Transverse colon (tissue), 4 donors: Measurements from ENCODE around the gene IGSF21. TPM values are rescaled to one million over a fixed set of nuclear protein-coding genes. Genes with fewer than 3 reads are reported as not detected.

Source experiments
- DNase-seq: peaks from one replicate; pipeline ENCODE4 v3.0.0-alpha.2; 2019
- H3K27ac ChIP-seq, 4 donors: fragments of 200-600 bp; sonication (generic); 2 replicates each; pipeline ENCODE4 v1.5.1; 2016 to 2018; ENCODE audit warnings: inconsistent platforms in 4 of 4
- H3K27me3 ChIP-seq: fragments of 200-600 bp; sonication (generic); 2 replicates; pipeline ENCODE4 v1.5.1; 2017; ENCODE audit warnings: inconsistent platforms
- H3K36me3 ChIP-seq, 4 donors: fragments of 200-600 bp; sonication (generic); 2 replicates each; pipeline ENCODE4 v1.5.1; 2017 to 2019; ENCODE audit warnings: inconsistent platforms in 4 of 4
- H3K4me1 ChIP-seq, 4 donors: fragments of 200-600 bp; sonication (generic); 2 replicates each; pipeline ENCODE4 v1.5.1; 2017 to 2020; ENCODE audit warnings: inconsistent platforms in 4 of 4
- H3K4me3 ChIP-seq, 4 donors: fragments of 200-600 bp; sonication (generic); 1 replicate in 1 of 4; 2 replicates in 3 of 4; pipeline versions ENCODE4 v1.5.1 to v1.6.1; 2017 to 2019; ENCODE audit warnings: inconsistent platforms in 4 of 4
- H3K9me3 ChIP-seq, 2 donors: fragments of 200-600 bp; sonication (generic); 2 replicates each; pipeline ENCODE4 v1.5.1; 2017 to 2019; ENCODE audit warnings: inconsistent platforms in 2 of 2
- CTCF ChIP-seq, 5 experiments: fragments of 200-600 bp in 3 of 5; fragments of 450-650 bp in 2 of 5; sonication (generic) in 3 of 5; IDR thresholded peaks; 1 replicate in 2 of 5; 2 replicates in 3 of 5; pipeline ENCODE4 v1.5.1; 2016 to 2017; ENCODE audit warnings: antibody characterized with exemption in 5 of 5, inconsistent platforms in 3 of 5, mild to moderate bottlenecking in 2 of 5, moderate library complexity in 1 of 5
- EP300 ChIP-seq: sonication (generic); formaldehyde crosslinking; IDR thresholded peaks from one replicate; pipeline ENCODE4 v1.6.1; 2017; ENCODE audit warnings: antibody characterized with exemption, low read depth
- POLR2A ChIP-seq: fragments of 450-650 bp; IDR thresholded peaks from one replicate; pipeline ENCODE4 v1.6.1; 2016; ENCODE audit warnings: antibody characterized with exemption, mild to moderate bottlenecking, moderate library complexity
- POLR2AphosphoS5 ChIP-seq, 3 donors: sonication (generic); formaldehyde crosslinking; IDR thresholded peaks; one replicate each; pipeline ENCODE4 v1.6.1; 2016; ENCODE audit warnings: antibody characterized with exemption in 3 of 3
- WGBS, 2 donors: methylation state at CpG; one replicate each; pipeline ENCODE4 v1.1.5; 2018; ENCODE audit warnings: low coverage in 1 of 2; 5-methylcytosine and 5-hydroxymethylcytosine counted together
- in situ Hi-C, 4 donors: fragments of 200-750 bp; cut with MboI; loops; one replicate each; pipeline versions ENCODE4 v1.15.0 to v1.15.1; 2017; ENCODE audit warnings: low sequenced_read_pairs in 3 of 4, low pct_ligation_motif_present in 1 of 4, low pct_unique_long_range_greater_than_20kb in 1 of 4
- intact Hi-C: fragments of 100-400 bp; cut with DNase I; formaldehyde crosslinking; loops from one replicate; pipeline ENCODE4 v1.15.1; 2023; ENCODE audit warnings: low total_unique reads
- total RNA-seq, 4 donors: library from RNA; depleted of rRNA; stranded (reverse); fragments of >200 nt; gene quantifications; one replicate each; pipeline ENCODE4 v1.1.0, GENCODE V29; 2016

IGSF21 gene
- total RNA-seq, 4 donors from 2014 or later = 1.1 to 6.8 (median 1.6) TPM; not detected in 1

- Histone ChIP-seq H3K27me3 (peaks cover 11% of the 10 kb centered on the region), H3K4me1 (no peaks in the 10 kb centered on the region), H3K4me3 (no peak overlapping the region), H3K27ac (no peak overlapping the region), H3K36me3 (no peaks in the 10 kb centered on the region), H3K9me3 (no peaks in the 10 kb centered on the region)
- no peak for TF ChIP-seq POLR2AphosphoS5 (IDR thresholded peaks at IDR 0.05)
- TF ChIP-seq CTCF (IDR thresholded peaks at IDR 0.05) = no peak
- no peak for TF ChIP-seq EP300
- no peak for TF ChIP-seq POLR2A
- intact Hi-C loops = no loop called here
- in situ Hi-C loops = no loop called here
- no peak for DNase-seq
- WGBS, 2 donors = 60 to 79% methylated on average over 2 to 9 of the region's 9 CpGs
These were observed 35.5 kb upstream of the IGSF21 start for GRCh38 chr1:18072066-18072465.

- no peaks in the 10 kb centered on the region for H3K36me3 ChIP-seq
- no peaks in the 10 kb centered on the region for H3K4me1 ChIP-seq
- H3K9me3 ChIP-seq = no peaks in the 10 kb centered on the region
- DNase-seq = no peak
- in situ Hi-C loops = no loop called here
- 72 to 73% methylated on average over 3 to 11 of the region's 11 CpGs for WGBS, 2 donors
- no peak overlapping the region for H3K27ac ChIP-seq
- peaks cover 11% of the 10 kb centered on the region for H3K27me3 ChIP-seq
- H3K4me3 ChIP-seq = no peak overlapping the region
- no peak for TF ChIP-seq CTCF (IDR thresholded peaks at IDR 0.05)
- no peak for TF ChIP-seq EP300
- TF ChIP-seq POLR2A = no peak
- TF ChIP-seq POLR2AphosphoS5 (IDR thresholded peaks at IDR 0.05) = no peak
- intact Hi-C loops = no loop called here
These were observed 34.4 kb upstream of the IGSF21 start for GRCh38 chr1:18073066-18073642.

- no peak for DNase-seq
- Histone ChIP-seq H3K9me3 (no peaks in the 10 kb centered on the region), H3K27me3 (peaks cover 18% of the 10 kb centered on the region), H3K36me3 (no peaks in the 10 kb centered on the region), H3K27ac (no peak overlapping the region), H3K4me1 (no peaks in the 10 kb centered on the region), H3K4me3 (no peak overlapping the region)
- 47% methylated on average over 7 of the region's 7 CpGs; no CpG with 5 or more reads in 1 of the 2 donors for WGBS, 2 donors
- no peak for TF ChIP-seq POLR2A
- TF ChIP-seq POLR2AphosphoS5 (IDR thresholded peaks at IDR 0.05) = no peak
- TF ChIP-seq CTCF (IDR thresholded peaks at IDR 0.05) = no peak
- no peak for TF ChIP-seq EP300
- intact Hi-C loops = no loop called here
- in situ Hi-C loops = no loop called here
These were observed 29.9 kb upstream of the IGSF21 start for GRCh38 chr1:18077657-18078215.

GRCh38 chr1:18079941-18080735, 27.5 kb upstream of the IGSF21 start:
- no peak for DNase-seq
- H3K27me3 ChIP-seq = peaks cover 18% of the 10 kb centered on the region
- no peak overlapping the region for H3K27ac ChIP-seq
- in situ Hi-C loops (no loop called here), intact Hi-C loops (no loop called here)
- WGBS, 2 donors = 60 to 77% methylated on average over 1 to 31 of the region's 31 CpGs
- H3K9me3 ChIP-seq = no peaks in the 10 kb centered on the region
- no peak overlapping the region for H3K4me3 ChIP-seq
- no peaks in the 10 kb centered on the region for H3K4me1 ChIP-seq
- H3K36me3 ChIP-seq = no peaks in the 10 kb centered on the region
- TF ChIP-seq POLR2AphosphoS5 (IDR thresholded peaks at IDR 0.05) (no peak), POLR2A (no peak), CTCF (IDR thresholded peaks at IDR 0.05) (no peak), EP300 (no peak)
